HepG2 (cell line): Measurements from ENCODE around the gene GALNT18. TPM values are rescaled to one million over a fixed set of nuclear protein-coding genes. Genes with fewer than 3 reads are reported as not detected.

Experiments
- ATAC-seq: fragments of 200-7000 bp; cut with Tn5 transposase; 3 replicates; pipeline ENCODE4 v1.9.1; 2020; ENCODE audit warnings: mild to moderate bottlenecking, moderate library complexity
- BruUV-seq: library from RNA; stranded (reverse); fragments of 400-500 nt; replicated peaks from 2 replicates; lab custom pipeline; 2021; lab: Mats Ljungman, UMichigan
- CTCF ChIA-PET: fragments of 300-600 bp; formaldehyde crosslinking; extraction: SDS; loops from one replicate; lab custom pipeline; 2021; ENCODE audit warnings: low total read pairs, inconsistent platforms, low intra/inter-chr PET ratio; lab: Yijun Ruan, JAX
- POLR2A ChIA-PET: fragments of 350-600 bp; sonication (Branson Sonifier 250); formaldehyde crosslinking; loops from one replicate; lab custom pipeline; 2020; ENCODE audit warnings: antibody characterized with exemption, inconsistent platforms; lab: Yijun Ruan, JAX
- DNase-seq: peaks from one replicate; pipeline ENCODE4 v3.0.0-alpha.2; 2015; ENCODE audit warnings: low spot score
- FAIRE-seq: peaks from 3 replicates; lab custom pipeline; 2011; peaks lifted over from hg19 to GRCh38; lab: Jason Lieb, UNC
- H2AFZ ChIP-seq: one replicate; pipeline ENCODE4 v1.6.1; 2011; ENCODE audit warnings: low read length, inconsistent platforms
- H3K27ac ChIP-seq: fragments of 300-600 bp; 3 replicates; pipeline ENCODE4 v1.8.0; 2011; ENCODE audit warnings: mixed run types, mild to moderate bottlenecking, mixed read lengths, low read length, inconsistent platforms; ENCODE audit not compliant: insufficient read depth; ENCODE audit errors: extremely low read length
- H3K27me3 ChIP-seq, 2 experiments: fragments of 200-600 bp in 1 of 2; 2 replicates in 1 of 2; 3 replicates in 1 of 2; pipeline versions ENCODE4 v1.6.0 to v1.8.0; 2011; ENCODE audit warnings: low read length in 2 of 2, mild to moderate bottlenecking in 2 of 2, moderate library complexity in 2 of 2, inconsistent platforms in 1 of 2; ENCODE audit not compliant: insufficient read depth in 2 of 2, control insufficient read depth in 1 of 2
- H3K36me3 ChIP-seq, 2 experiments: fragments of 200-600 bp in 1 of 2; replicated peaks in 1 of 2; 2 replicates in 1 of 2; 3 replicates in 1 of 2; pipeline versions ENCODE4 v1.5.1 to v1.8.0; 2011; ENCODE audit warnings: low read length in 2 of 2, inconsistent platforms in 1 of 2; ENCODE audit not compliant: insufficient read depth in 2 of 2, control insufficient read depth in 1 of 2
- H3K4me1 ChIP-seq: 2 replicates; pipeline ENCODE4 v1.5.1; 2012; ENCODE audit warnings: low read length, inconsistent platforms; ENCODE audit not compliant: insufficient read depth
- H3K4me2 ChIP-seq: 2 replicates; pipeline ENCODE4 v1.6.0; 2011; ENCODE audit warnings: low read depth, low read length, inconsistent platforms
- H3K4me3 ChIP-seq, 3 experiments: fragments of 200-600 bp in 1 of 3; sonication (generic), shearing (Covaris generic) in 1 of 3; replicated peaks in 1 of 3; 2 replicates each; pipeline ENCODE4 v1.5.1; 2011 to 2016; ENCODE audit warnings: low read length in 3 of 3, inconsistent platforms in 2 of 3, low read depth in 2 of 3, mild to moderate bottlenecking in 2 of 3, control low read depth in 1 of 3, mixed read lengths in 1 of 3; ENCODE audit not compliant: insufficient read depth in 1 of 3
- H3K79me2 ChIP-seq: one replicate; pipeline ENCODE4 v1.6.1; 2011; ENCODE audit warnings: low read length, inconsistent platforms; ENCODE audit not compliant: insufficient read depth
- H3K9ac ChIP-seq: 2 replicates; pipeline ENCODE4 v1.6.0; 2011; ENCODE audit warnings: mild to moderate bottlenecking, low read depth, low read length, inconsistent platforms; ENCODE audit not compliant: insufficient read depth
- H3K9me3 ChIP-seq: 2 replicates; pipeline ENCODE4 v1.5.1; 2012; ENCODE audit warnings: mild to moderate bottlenecking, low read length
- H4K20me1 ChIP-seq: 2 replicates; pipeline ENCODE4 v1.6.0; 2011; ENCODE audit warnings: inconsistent platforms, mild to moderate bottlenecking, low read length, moderate library complexity; ENCODE audit not compliant: insufficient read depth
- ARNT2 ChIP-seq: sonication (generic); formaldehyde crosslinking; IDR thresholded peaks from 2 replicates; pipeline ENCODE4 v1.8.0; 2022; ENCODE audit warnings: mild to moderate bottlenecking, low read depth, missing genetic modification reagents, moderate library complexity
- HCFC1 ChIP-seq: fragments of 150-350 bp; IDR thresholded peaks from 2 replicates; pipeline ENCODE4 v1.6.1; 2014; ENCODE audit warnings: low read depth, low read length
- MEIS2 ChIP-seq: sonication (generic); formaldehyde crosslinking; IDR thresholded peaks from 2 replicates; pipeline ENCODE4 v1.9.0; 2021; ENCODE audit warnings: mild to moderate bottlenecking, missing genetic modification reagents
- NFKB2 ChIP-seq: sonication (generic); formaldehyde crosslinking; IDR thresholded peaks from 2 replicates; pipeline ENCODE4 v1.4.0; 2020; ENCODE audit warnings: missing genetic modification reagents, borderline replicate concordance
- NFKBIZ ChIP-seq: IDR thresholded peaks from 2 replicates; pipeline ENCODE4 v1.6.1; 2018; ENCODE audit warnings: missing genetic modification reagents, missing compliant biosample characterization
- NR2F2 ChIP-seq: IDR thresholded peaks from 2 replicates; pipeline ENCODE4 v1.6.1; 2012; ENCODE audit warnings: low read depth, inconsistent platforms, borderline replicate concordance
- PLRG1 ChIP-seq: fragments of 450-650 bp; conservative IDR thresholded peaks from 2 replicates; pipeline ENCODE4 v1.6.1; 2016
- RBM22 ChIP-seq: fragments of 200-400 bp; formaldehyde crosslinking; optimal IDR thresholded peaks from 2 replicates; pipeline ENCODE3; 2017; ENCODE audit warnings: mild to moderate bottlenecking, low read length, moderate library complexity
- REPIN1 ChIP-seq: sonication (generic); formaldehyde crosslinking; IDR thresholded peaks from 2 replicates; pipeline ENCODE4 v1.8.0; 2022; ENCODE audit warnings: missing genetic modification reagents, low read depth, mild to moderate bottlenecking, borderline replicate concordance
- RXRB ChIP-seq: IDR thresholded peaks from 2 replicates; pipeline ENCODE4 v1.6.1; 2016; ENCODE audit warnings: borderline replicate concordance, missing genetic modification reagents, missing compliant biosample characterization
- SP4 ChIP-seq: sonication (generic); formaldehyde crosslinking; IDR thresholded peaks from 2 replicates; pipeline ENCODE4 v1.8.1; 2023; ENCODE audit warnings: mild to moderate bottlenecking, missing genetic modification reagents
- TRAFD1 ChIP-seq: sonication (generic); formaldehyde crosslinking; IDR thresholded peaks from 2 replicates; pipeline ENCODE4 v1.5.1; 2020; ENCODE audit warnings: missing genetic modification reagents, mild to moderate bottlenecking, borderline replicate concordance
- ZFP90 ChIP-seq: sonication (generic); formaldehyde crosslinking; IDR thresholded peaks from 2 replicates; pipeline ENCODE4 v1.8.0; 2022; ENCODE audit warnings: missing genetic modification reagents, mild to moderate bottlenecking, inconsistent platforms, borderline replicate concordance
- ZNF598 ChIP-seq: sonication (generic); formaldehyde crosslinking; IDR thresholded peaks from 2 replicates; pipeline ENCODE4 v1.5.1; 2020; ENCODE audit warnings: mild to moderate bottlenecking, missing genetic modification reagents, borderline replicate concordance
- ZSCAN21 ChIP-seq: sonication (generic); formaldehyde crosslinking; IDR thresholded peaks from 2 replicates; pipeline ENCODE4 v1.8.0; 2022; ENCODE audit warnings: mild to moderate bottlenecking, missing genetic modification reagents, moderate library complexity, borderline replicate concordance
- WGBS: methylation state at CpG from one replicate; pipeline ENCODE4 v1.1.6; 2017; ENCODE audit warnings: low lambda C conversion rate; 5-methylcytosine and 5-hydroxymethylcytosine counted together
- in situ Hi-C: cut with HindIII; loops from 2 replicates; pipeline ENCODE4 v1.10.0; 2017; ENCODE audit warnings: low pct_unique_long_range_greater_than_20kb; ENCODE audit not compliant: extremely low pct_ligation_motif_present
- intact Hi-C: fragments of 100-400 bp; cut with micrococcal nuclease; formaldehyde crosslinking; loops from one replicate; pipeline ENCODE4 v1.10.0; 2022; ENCODE audit not compliant: unreplicated experiment
- polyA plus RNA-seq, 8 experiments: library from polyadenylated mRNA; depleted of rRNA in 3 of 8; stranded (reverse) in 7 of 8; unstranded in 1 of 8; fragments of >200 nt; fragmentation: Illumina TruSeq in 4 of 8; extraction: Trizol in 4 of 8; gene quantifications; 2 replicates each; pipeline versions ENCODE4 v1.2.1 to v1.2.3, GENCODE V29; 2011 to 2016; ENCODE audit warnings: low read depth in 4 of 8, missing spikeins in 1 of 8, mixed read lengths in 1 of 8; ENCODE audit not compliant: insufficient read depth in 1 of 8
- total RNA-seq, 5 experiments: library from RNA; depleted of rRNA; stranded (reverse); fragments of >200 nt; fragmentation: Illumina TruSeq; extraction: Trizol; gene quantifications; 2 replicates each; pipeline ENCODE4 v1.2.3, GENCODE V29; 2016; ENCODE audit warnings: low read depth in 1 of 5
- TF ChIP-seq, protein P1 (sequence below): sonication (generic); IDR thresholded peaks from 2 replicates; pipeline ENCODE4 v1.6.1; 2016; ENCODE audit warnings: low read depth, borderline replicate concordance
- TF ChIP-seq, protein P2 (sequence below): sonication (generic); formaldehyde crosslinking; IDR thresholded peaks from 2 replicates; pipeline ENCODE4 v1.8.1; 2023; ENCODE audit warnings: mild to moderate bottlenecking, missing genetic modification reagents, borderline replicate concordance

The GALNT18 gene
- total and polyA plus RNA-seq, 2 of the 13 experiments (the other 11 are each of a cell fraction or from before 2014, with no cell fraction given), result 0.11 TPM; not detected in 1

DNA sequence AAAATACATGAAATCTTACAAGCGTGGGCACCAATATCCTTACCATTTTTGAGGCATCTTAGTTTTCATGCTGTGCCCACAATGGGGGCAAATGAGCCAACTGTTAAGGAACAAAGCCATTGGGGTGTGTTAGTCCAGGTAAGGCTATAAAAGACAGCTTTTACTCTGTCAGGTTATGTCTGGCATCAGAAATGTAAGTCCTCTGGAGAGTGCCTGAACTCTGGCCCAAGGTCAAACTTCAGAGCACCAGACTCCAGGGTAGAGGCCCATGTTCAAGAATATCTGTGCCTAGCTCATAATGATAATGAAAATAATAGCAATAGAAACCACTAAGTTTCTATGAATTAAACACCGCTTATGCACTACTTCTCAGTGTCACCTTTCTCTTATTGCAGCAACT lies 374.2 kb downstream of the GALNT18 start:
- intact Hi-C loops, result no loop called here
- no peak overlapping the region for H3K4me2 ChIP-seq
- no peak overlapping the region for H2AFZ ChIP-seq
- FAIRE-seq (no peak), DNase-seq (no peak), ATAC-seq (no peak; the same call in 2 of the 3 replicates)
- no peak overlapping the region for H3K4me3 ChIP-seq
- ChIA-PET POLR2A (no interaction called here), CTCF (no interaction called here)
- TF ChIP-seq NR2F2, result no peak
- no peak for TF ChIP-seq TRAFD1 (CRISPR knock-in tag)
- H4K20me1 ChIP-seq, result no peaks in the 10 kb centered on the region
- in situ Hi-C loops, result no loop called here
- no peak overlapping the region for H3K9ac ChIP-seq
- H3K9me3 ChIP-seq, result no peaks in the 10 kb centered on the region
- H3K4me1 ChIP-seq, result no peaks in the 10 kb centered on the region
- no TSS peak for BruUV-seq
- H3K36me3 ChIP-seq, result no peaks in the 10 kb centered on the region
- no peaks in the 10 kb centered on the region; a peak in 1 of 5 replicates for H3K27me3 ChIP-seq
- 25% methylated on average over 2 of the region's 2 CpGs for WGBS
- H3K79me2 ChIP-seq, result no peaks in the 10 kb centered on the region
- no peak overlapping the region for H3K27ac ChIP-seq

DNA sequence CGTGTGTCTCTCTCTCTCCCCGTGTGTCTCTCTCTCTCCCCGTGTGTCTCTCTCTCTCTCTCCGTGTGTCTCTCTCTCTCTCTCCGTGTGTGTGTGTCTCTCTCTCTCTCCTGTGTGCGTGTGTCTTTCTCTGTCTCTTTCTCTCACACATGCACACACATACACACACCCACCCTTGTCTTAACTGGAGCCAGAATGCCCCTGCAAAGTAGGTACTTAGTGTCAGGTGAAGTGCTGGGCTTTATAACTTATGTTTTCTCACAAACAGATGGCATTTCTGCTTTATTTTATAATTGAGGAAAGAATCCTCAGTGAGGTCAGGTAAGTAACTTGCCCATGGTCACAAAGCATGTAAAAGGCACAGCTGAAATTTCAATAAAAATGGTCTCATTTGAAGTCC lies 374.7 kb downstream of the GALNT18 start:
- H3K4me3 ChIP-seq, result no peak overlapping the region
- H3K27me3 ChIP-seq, result no peaks in the 10 kb centered on the region; a peak in 1 of 5 replicates
- intact Hi-C loops (no loop called here), in situ Hi-C loops (no loop called here)
- no peak overlapping the region for H3K9ac ChIP-seq
- POLR2A ChIA-PET, result no interaction called here
- no peaks in the 10 kb centered on the region for H3K9me3 ChIP-seq
- CTCF ChIA-PET, result no interaction called here
- 36% methylated on average over 6 of the region's 6 CpGs for WGBS
- FAIRE-seq (no peak), ATAC-seq (no peak), DNase-seq (no peak)
- no peaks in the 10 kb centered on the region for H4K20me1 ChIP-seq
- BruUV-seq, result no TSS peak
- no peak overlapping the region for H2AFZ ChIP-seq
- H3K27ac ChIP-seq, result no peak overlapping the region
- no peaks in the 10 kb centered on the region for H3K36me3 ChIP-seq
- no peaks in the 10 kb centered on the region for H3K4me1 ChIP-seq
- no peak overlapping the region for H3K4me2 ChIP-seq
- H3K79me2 ChIP-seq, result no peaks in the 10 kb centered on the region
- TF ChIP-seq NFKBIZ (CRISPR knock-in tag), result no peak
- TF ChIP-seq, protein P1, sequence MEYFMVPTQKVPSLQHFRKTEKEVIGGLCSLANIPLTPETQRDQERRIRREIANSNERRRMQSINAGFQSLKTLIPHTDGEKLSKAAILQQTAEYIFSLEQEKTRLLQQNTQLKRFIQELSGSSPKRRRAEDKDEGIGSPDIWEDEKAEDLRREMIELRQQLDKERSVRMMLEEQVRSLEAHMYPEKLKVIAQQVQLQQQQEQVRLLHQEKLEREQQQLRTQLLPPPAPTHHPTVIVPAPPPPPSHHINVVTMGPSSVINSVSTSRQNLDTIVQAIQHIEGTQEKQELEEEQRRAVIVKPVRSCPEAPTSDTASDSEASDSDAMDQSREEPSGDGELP, result no peak
- no peak for TF ChIP-seq NFKB2
- TF ChIP-seq HCFC1, result no peak
- TF ChIP-seq ZNF598 (CRISPR knock-in tag), result no peak
- TF ChIP-seq MEIS2 (CRISPR knock-in tag), result no peak
- TF ChIP-seq RBM22, result no peak
- no peak for TF ChIP-seq REPIN1 (CRISPR knock-in tag)
- TF ChIP-seq ZFP90 (CRISPR knock-in tag), result no peak
- TF ChIP-seq ZSCAN21 (CRISPR knock-in tag), result no peak
- no peak for TF ChIP-seq ARNT2
- TF ChIP-seq RXRB (CRISPR knock-in tag), result no peak
- no peak for TF ChIP-seq PLRG1
- TF ChIP-seq SP4, result no peak
- TF ChIP-seq, protein P2, sequence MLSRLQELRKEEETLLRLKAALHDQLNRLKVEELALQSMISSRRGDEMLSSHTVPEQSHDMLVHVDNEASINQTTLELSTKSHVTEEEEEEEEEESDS, result no peak
